Measurements from ENCODE around the gene RYR1.

Gene RYR1

DNA sequence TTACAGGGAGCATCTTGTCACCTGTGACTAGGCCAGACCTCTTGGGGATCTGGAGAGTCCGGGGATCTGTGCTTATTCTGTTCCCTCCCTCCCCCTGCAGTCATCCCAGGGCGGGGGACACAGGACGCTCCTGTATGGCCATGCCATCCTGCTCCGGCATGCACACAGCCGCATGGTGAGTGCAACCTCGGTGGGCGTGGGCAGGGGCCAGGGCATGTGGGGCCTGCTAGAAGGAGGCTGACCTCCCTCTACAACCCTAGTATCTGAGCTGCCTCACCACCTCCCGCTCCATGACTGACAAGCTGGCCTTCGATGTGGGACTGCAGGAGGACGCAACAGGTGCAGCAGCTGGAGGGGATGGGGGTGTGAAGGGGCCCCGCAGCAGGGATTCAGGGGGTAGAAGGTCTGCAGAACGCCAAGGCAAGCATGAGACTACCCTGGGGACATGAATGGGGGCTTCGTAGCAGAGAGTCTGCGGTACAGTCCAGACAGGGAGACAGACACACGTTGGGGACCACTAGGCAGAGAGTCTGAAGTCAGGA, 10.0 kb downstream of the RYR1 start:
- TF ChIP-seq SPI1 (IDR thresholded peaks at IDR 0.05; ENCODE audit: borderline replicate concordance, low read depth) (no peak), GABPA (IDR thresholded peaks at IDR 0.05; ENCODE audit: low read depth) (no peak), POLR2AphosphoS5 (IDR thresholded peaks at IDR 0.05; ENCODE audit: low read depth) (no peak), CTCF (IDR thresholded peaks at IDR 0.05; ENCODE audit: insufficient read depth, low read length) (no peak)
- TF ChIP-seq, protein P1, sequence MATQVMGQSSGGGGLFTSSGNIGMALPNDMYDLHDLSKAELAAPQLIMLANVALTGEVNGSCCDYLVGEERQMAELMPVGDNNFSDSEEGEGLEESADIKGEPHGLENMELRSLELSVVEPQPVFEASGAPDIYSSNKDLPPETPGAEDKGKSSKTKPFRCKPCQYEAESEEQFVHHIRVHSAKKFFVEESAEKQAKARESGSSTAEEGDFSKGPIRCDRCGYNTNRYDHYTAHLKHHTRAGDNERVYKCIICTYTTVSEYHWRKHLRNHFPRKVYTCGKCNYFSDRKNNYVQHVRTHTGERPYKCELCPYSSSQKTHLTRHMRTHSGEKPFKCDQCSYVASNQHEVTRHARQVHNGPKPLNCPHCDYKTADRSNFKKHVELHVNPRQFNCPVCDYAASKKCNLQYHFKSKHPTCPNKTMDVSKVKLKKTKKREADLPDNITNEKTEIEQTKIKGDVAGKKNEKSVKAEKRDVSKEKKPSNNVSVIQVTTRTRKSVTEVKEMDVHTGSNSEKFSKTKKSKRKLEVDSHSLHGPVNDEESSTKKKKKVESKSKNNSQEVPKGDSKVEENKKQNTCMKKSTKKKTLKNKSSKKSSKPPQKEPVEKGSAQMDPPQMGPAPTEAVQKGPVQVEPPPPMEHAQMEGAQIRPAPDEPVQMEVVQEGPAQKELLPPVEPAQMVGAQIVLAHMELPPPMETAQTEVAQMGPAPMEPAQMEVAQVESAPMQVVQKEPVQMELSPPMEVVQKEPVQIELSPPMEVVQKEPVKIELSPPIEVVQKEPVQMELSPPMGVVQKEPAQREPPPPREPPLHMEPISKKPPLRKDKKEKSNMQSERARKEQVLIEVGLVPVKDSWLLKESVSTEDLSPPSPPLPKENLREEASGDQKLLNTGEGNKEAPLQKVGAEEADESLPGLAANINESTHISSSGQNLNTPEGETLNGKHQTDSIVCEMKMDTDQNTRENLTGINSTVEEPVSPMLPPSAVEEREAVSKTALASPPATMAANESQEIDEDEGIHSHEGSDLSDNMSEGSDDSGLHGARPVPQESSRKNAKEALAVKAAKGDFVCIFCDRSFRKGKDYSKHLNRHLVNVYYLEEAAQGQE (IDR thresholded peaks at IDR 0.05; ENCODE audit: insufficient replicate concordance, low read depth), result no peak
- Histone ChIP-seq H3K27ac (replicated peaks) (no peak overlapping the region), H3K27me3 (ENCODE audit: insufficient read depth, poor library complexity, severe bottlenecking) (no peaks in the 10 kb centered on the region), H3K4me3 (replicated peaks; ENCODE audit: insufficient read depth, low read length) (no peak overlapping the region)
- no peak for DNase-seq (ENCODE audit: low read depth in 1 of 2, low spot score in 1 of 2)

DNA sequence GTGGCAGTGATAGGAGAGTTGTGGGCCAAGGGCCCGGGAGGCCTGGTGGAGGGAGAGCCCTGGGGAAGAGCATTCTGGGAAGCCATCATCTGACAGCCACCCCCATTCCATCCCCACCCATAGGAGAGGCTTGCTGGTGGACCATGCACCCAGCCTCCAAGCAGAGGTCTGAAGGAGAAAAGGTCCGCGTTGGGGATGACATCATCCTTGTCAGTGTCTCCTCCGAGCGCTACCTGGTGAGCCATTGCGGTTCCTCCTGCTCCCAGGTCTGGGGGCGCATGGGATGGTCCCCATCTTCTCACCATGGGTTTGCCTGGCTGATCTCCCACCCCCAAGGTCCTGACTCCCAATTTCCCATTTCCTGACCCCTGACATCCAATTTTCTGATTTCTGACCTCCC, 10.5 kb downstream of the RYR1 start:
- Histone ChIP-seq H3K27ac (replicated peaks) (no peak overlapping the region), H3K27me3 (ENCODE audit: insufficient read depth, poor library complexity, severe bottlenecking) (no peaks in the 10 kb centered on the region), H3K4me3 (replicated peaks; ENCODE audit: insufficient read depth, low read length) (no peak overlapping the region)
- TF ChIP-seq SPI1 (IDR thresholded peaks at IDR 0.05; ENCODE audit: borderline replicate concordance, low read depth), result no peak
- TF ChIP-seq GABPA (IDR thresholded peaks at IDR 0.05; ENCODE audit: low read depth), result no peak
- no peak for TF ChIP-seq POLR2AphosphoS5 (IDR thresholded peaks at IDR 0.05; ENCODE audit: low read depth)
- TF ChIP-seq CTCF (IDR thresholded peaks at IDR 0.05; ENCODE audit: insufficient read depth, low read length), result no peak
- TF ChIP-seq, protein P1 (IDR thresholded peaks at IDR 0.05; ENCODE audit: insufficient replicate concordance, low read depth), result no peak
- no peak for DNase-seq (ENCODE audit: low read depth in 1 of 2, low spot score in 1 of 2)

DNA sequence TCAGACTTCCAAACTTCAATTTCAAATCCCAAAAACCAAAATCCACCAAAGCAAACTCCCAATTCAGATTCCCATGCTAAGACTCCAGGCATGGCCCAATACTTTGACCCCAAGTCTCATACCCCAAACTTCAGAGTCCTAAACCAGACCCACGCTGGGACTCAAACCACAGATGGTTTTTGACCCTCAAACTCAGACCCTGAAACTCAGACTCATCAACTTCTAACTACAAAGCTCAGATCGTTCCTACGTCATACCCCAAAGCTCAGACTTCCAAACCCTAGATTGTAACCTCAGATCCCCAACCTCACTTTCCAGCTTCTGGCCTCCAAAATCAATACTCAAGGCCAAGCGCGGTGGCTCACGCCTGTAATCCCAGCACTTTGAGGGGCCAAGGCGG, 11.9 kb downstream of the RYR1 start:
- no peaks in the 10 kb centered on the region for H3K27me3 ChIP-seq (ENCODE audit: insufficient read depth, poor library complexity, severe bottlenecking)
- H3K4me3 ChIP-seq (replicated peaks; ENCODE audit: insufficient read depth, low read length), result no peak overlapping the region
- TF ChIP-seq, protein P1 (IDR thresholded peaks at IDR 0.05; ENCODE audit: insufficient replicate concordance, low read depth), result no peak
- TF ChIP-seq POLR2AphosphoS5 (IDR thresholded peaks at IDR 0.05; ENCODE audit: low read depth) (no peak), CTCF (IDR thresholded peaks at IDR 0.05; ENCODE audit: insufficient read depth, low read length) (no peak), GABPA (IDR thresholded peaks at IDR 0.05; ENCODE audit: low read depth) (no peak), SPI1 (IDR thresholded peaks at IDR 0.05; ENCODE audit: borderline replicate concordance, low read depth) (no peak)
- DNase-seq (ENCODE audit: low read depth in 1 of 2, low spot score in 1 of 2), result no peak
- H3K27ac ChIP-seq (replicated peaks), result no peak overlapping the region

Measured in HL-60 (cell line).